Kidney tubule cell (primary cell): ENCODE data around the gene BBS1.

Experiments
- DNase-seq: peaks from one replicate; pipeline ENCODE4 v3.0.0-alpha.2; 2018; ENCODE audit warnings: low spot score

The BBS1 gene

DNA sequence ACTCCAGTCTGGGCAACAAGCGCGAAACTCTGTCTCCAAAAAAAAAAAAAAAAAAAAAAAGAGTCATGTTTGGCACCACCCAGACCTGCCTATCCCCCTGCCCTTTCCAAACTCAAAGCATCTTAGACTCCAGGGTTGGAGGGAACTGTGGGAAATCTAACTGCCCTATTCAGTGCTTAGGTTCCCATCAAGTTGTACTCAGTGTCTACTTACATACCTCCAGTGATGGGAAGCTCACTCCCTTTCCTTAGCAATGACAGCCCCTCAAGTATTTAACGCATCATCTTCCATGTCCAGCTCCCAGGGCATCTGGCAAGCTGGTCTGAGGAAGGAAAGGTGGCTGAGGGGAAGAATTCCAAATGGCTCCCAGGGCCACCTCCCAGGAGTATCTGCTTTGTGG is 39.3 kb downstream of the BBS1 start:
- no peak for DNase-seq

DNA sequence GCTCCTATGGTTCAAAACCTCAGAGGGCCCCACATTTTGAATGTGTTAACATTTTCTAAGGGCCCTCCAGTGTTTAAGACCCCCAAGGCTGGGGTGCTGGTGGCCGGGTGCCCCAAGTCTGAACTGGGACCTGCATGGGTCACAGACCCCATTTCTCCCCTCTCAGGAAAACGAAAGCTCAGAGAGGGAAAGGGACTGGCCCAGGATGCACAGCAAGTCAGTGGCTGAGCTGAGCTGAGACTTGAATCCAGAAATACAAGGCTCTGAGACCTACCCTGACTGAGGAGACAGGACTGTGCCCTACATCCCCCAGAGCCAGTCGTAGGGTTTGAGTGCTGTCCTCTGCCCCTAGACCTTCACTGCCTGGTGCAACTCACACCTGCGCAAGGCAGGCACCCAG is 40.5 kb downstream of the BBS1 start:
- DNase-seq: no peak

DNA sequence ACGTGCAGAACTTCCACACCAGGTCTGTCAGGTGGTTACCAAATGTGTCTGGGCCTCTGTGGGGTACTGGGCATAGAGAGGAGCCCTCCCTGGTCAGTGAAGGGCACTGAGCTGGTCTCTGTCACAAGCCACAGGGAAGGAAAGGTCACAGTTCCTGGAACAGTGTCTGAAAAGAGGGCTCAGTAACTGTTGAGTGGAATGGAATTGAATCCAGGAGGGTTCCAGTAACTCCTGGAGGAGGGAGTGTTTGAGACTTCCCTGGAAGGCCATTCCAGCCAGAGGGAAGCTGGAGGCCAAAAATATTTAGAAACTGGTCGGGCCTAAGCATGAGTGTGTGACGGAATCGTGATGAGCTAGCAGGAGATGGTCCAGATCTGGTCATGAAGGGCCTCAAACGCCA is 44.2 kb downstream of the BBS1 start:
- no peak for DNase-seq

DNA sequence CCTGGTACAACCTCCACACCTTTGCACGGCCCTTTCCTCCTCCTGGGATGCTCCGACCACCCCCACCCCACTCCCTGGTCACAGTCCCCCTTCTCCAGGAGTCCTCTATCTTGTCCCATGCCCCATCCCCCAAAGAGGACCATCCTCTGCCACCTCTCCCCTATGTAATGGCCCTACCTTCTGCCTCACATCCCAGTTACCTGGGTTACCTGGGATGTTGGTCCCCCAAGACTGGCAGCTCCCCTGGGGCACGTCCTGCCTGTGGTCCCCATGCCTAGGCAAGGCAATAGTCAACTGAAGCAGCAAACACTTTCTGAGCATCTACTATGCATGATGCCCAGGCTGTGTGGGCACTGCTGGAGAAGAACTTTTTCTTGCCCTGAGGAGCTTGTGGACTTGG is 45.0 kb downstream of the BBS1 start:
- DNase-seq: no peak

DNA sequence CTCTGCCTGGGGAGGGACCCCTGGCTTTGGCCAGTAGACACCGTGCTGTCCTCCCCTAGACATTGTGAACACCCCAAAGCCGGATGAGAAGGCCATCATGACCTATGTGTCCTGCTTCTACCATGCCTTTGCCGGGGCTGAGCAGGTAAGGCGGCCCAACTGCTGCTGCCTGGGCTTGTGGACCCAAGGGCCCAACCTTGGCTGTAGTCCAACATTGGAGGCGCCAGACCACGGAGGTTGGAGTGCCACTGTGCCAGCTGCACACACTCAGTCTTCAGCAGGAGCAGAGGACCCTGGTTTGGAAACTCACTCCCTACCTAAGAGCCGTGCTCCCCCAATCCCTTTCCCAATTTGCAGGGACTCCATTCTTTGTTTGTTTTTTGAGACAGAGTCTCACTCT is 45.7 kb downstream of the BBS1 start:
- DNase-seq: no peak

DNA sequence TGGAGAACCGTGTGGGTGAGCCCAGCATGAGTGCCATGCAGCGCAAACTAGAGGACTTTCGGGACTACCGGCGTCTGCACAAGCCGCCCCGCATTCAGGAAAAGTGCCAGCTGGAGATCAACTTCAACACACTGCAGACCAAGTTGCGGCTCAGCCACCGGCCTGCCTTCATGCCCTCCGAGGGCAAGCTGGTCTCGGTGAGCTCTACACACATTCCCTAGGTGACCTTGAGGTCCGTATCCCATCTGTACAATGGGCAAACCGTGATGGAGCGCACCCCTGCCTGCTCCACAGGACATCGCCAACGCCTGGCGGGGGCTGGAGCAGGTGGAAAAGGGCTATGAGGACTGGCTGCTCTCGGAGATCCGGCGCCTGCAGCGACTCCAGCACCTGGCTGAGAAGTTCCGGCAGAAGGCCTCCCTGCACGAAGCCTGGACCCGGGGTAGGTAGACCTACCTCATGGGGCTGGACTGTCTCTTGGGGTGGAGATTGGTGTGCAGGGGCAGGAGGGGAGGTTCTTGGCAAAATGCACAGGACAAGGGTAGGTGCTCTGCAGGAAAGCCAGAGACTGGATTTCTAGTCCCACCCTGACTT is 47.4 kb downstream of the BBS1 start:
- no peak for DNase-seq

DNA sequence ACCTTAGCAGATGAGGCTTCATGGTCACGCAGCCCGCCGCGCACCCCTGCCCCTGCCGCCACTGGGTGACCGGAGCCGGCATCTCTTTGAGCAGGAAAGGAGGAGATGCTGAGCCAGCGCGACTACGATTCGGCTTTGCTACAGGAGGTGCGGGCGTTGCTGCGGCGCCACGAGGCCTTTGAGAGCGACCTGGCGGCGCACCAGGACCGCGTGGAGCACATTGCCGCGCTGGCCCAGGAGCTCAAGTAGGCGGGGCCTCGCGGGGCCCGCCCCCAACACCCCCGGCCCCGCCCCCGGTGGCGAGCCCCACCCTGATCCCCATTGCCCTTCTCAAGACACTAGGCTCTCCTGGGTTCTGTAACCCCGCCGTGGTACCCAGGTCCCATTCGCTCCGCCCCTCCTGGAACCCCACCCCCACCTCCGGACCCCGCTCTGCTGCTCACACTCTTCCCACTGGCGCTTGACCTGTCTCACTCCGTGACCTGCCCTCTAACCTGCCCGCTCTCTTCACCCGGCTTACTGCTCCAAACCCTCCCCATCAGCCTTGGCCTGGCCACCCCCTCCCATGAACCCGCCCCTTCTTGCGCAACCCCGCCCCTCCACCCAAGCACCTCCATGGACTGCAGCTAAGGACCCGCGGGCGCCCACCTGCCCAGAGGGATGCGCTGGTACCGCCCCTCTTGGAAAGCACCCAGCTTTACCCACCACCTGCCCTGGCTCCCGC is 48.9 kb downstream of the BBS1 start:
- DNase-seq: no peak

DNA sequence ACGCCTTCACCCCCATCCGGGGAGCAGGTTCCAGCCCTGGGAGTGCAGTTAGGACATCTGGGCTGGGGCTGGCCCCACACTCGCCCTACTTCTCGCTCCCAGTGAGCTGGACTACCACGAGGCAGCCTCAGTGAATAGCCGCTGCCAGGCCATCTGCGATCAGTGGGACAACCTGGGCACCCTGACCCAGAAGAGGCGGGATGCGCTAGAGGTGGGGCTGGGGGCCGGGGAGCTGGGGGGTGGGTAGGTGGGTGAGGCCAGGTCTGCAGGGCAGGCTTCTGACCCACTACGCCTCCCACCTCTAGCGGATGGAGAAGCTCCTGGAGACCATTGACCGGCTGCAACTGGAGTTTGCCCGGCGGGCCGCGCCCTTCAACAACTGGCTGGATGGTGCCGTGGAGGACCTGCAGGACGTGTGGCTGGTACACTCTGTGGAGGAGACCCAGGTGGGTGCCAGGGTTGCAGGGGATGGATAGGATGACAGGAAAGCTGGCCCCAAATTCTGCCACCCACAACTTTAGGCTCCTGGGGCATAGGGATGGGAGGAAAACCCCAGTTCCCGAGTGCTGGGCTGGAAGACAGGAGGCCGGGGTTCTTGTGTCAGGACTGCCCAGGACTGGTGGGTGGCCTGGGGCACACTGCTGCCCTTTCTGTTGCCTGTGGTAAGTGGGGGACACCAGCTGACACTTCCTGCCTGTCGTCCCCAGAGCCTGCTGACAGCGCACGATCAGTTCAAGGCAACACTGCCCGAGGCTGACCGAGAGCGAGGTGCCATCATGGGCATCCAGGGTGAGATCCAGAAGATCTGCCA is 49.6 kb downstream of the BBS1 start:
- DNase-seq: no peak

DNA sequence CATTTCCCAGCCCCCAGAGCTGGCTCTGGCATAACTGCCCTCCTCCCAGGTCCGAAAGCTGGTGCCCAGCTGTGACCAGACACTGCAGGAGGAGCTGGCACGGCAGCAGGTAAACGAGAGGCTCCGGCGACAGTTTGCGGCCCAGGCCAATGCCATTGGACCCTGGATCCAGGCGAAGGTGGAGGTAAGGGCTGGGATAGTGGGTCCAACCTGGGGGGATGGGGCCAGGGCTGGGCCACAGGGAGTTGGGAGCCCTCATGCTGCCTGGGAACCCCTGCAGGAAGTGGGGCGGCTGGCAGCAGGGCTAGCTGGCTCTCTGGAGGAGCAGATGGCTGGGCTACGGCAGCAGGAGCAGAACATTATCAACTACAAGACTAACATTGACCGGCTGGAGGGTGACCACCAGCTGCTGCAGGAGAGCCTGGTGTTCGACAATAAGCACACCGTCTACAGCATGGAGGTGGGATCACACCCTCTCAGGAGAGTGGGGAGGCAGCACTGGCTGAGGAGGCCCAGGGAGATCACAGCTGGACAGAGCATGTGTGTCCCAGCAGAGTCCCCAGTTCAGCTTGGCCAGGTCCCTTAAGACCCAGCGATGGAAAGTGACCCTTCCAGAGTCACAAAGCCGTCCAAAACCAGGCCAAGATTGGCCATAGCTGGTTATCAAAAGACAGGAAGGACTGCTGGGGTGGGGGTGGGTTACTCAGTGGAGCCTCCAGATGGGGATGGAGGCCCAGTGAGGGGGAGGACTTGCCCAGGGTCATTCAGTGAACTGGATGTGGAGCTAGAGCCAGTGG is 50.9 kb downstream of the BBS1 start:
- DNase-seq: no peak

DNA sequence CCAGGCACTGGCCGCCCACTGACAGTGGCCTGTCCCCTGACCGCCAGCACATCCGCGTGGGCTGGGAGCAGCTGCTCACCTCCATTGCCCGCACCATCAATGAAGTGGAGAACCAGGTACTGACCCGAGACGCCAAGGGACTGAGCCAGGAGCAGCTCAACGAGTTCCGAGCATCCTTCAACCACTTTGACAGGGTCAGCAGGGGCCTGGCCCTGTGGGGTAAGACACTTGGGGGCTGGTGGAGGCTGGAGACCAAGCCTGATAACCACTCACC is 51.5 kb downstream of the BBS1 start:
- no peak for DNase-seq

DNA sequence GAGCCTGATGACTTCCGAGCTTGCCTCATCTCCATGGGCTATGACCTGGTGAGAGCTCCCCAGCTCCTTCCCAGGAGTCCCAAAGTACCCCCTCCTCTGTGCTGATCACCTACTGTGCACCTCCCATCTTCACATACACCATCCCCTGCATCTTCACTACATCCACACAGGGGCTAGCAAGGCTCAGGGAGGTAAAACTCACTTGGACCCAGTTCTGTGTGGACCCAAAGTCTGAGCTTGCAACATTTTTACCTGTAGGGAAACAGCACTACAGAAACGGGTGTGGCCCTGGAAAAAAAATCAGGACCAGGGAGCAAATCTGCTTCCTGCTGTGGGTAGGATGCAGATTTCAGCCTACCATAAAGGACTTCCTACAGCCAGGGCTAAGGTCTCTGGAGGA is 51.8 kb downstream of the BBS1 start:
- no peak for DNase-seq

DNA sequence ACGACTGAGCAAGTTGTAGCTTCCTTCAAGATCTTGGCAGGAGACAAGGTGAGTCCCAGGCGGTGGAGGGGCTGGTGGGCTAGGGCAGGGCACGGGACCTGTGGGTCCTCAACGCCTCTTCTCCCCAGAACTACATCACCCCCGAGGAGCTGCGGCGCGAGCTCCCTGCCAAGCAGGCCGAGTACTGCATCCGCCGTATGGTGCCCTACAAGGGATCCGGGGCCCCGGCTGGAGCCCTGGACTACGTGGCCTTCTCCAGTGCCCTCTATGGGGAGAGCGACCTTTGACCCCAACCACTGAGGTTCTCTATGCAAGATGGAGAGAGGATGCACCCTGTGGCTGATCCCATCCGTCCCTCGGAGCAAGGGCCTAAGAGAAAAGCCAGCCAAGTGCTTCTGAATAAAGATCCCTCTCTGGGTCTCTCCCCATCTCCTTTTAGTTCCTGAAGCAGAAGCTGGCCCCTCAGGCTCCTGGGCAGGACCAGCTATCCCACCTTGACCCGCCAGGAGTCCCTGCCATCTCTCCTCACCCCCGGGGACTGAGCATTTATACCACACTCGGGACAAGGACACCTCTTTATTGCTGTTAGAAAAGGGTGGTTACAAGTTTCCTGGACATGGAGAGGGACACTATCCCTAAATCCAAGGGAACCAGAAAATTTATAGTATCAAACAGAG is 52.6 kb downstream of the BBS1 start:
- DNase-seq: no peak

DNA sequence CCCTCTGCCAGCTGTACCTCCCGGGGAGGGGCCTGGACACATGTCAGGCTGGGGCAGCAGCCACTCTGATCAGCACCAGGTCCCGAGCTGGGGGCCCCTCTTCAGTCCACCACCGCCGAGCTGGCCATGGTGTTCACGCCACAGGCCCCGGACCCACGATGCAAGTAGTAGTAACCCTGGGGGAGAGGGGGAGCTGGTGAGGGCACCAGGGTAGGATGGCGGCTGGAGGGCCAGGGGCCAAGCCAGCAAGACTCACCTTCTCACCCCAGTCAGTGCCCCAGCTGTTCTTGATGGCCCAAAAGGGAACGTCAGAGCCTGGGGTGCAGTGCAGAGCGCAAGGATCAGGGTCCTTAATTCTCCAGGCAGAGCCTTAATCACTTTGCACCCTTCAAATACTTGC is 53.4 kb downstream of the BBS1 start:
- DNase-seq: no peak

DNA sequence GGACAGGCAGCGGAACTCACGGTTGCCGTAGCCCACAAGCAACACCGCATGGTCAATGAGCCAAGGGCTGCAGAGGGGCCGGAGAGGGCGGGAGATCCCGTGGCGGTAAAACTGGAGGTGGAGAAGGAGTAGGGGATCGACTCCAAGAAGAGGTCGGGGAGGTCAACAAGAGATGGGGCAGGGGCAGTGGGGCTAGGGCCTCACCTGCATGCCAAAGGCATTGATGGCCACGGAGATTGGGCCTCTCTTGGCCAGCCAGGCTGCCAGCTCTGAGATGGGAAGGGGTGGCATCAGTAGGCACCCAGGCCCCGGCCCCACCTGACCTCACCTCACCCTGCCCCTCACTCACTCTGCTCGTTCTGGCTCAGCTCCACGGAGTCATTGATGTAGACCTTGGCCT is 54.1 kb downstream of the BBS1 start:
- DNase-seq: no peak

DNA sequence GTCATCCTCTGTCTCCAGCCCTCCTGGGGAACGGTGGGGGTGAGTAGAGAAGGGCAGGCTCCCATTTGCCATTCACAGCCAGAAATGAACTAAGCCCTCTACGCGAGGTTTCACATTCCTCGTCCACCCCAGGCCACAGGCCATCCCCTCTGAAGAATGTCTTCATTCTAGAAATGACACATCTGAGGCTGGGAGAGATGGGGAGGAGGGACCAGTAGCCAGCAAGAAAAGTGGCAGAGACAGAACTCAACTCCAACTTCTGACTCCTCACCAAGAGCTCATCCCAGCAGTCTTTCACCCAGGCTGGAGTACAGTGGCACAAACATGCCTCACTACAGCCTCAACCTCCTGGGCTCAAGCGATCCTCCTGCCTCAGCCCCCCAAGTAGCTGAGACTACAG is 54.5 kb downstream of the BBS1 start:
- DNase-seq: no peak

DNA sequence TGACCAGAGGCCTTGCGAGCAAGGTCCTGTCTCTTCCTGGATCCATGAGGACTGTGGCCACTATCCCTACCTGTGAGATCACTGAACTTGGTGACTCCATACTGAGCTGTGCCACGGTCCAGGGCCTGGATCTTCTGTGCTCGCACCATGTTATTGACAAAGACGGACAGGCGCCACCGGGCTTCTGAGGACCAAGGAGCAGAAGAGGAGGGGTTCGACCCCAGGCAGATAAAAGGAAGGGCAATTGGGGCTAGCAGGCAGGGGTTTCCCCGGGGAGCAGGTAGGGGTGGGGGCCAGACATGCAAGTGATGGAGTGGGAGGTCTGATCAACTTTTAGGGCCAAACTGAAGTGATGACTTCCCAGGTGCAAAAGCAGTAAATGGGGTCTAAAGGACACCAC is 55.8 kb downstream of the BBS1 start:
- no peak for DNase-seq

DNA sequence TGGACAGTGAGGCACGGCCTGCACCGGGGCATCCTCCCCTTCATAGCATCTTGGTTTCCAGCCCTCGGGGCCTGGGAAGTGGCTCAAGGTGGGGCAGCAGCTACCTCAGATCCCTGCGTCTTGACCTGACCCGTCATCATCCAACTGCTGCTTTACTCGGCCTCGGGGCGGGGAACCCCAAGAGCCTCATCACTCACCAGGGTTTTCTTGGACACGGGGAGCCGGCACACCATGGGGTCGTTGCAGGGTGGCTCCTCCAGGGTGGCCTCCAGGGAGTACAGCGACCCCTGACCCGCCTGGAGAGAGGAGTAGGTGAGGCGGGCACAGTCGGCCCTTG is 57.3 kb downstream of the BBS1 start:
- no peak for DNase-seq

DNA sequence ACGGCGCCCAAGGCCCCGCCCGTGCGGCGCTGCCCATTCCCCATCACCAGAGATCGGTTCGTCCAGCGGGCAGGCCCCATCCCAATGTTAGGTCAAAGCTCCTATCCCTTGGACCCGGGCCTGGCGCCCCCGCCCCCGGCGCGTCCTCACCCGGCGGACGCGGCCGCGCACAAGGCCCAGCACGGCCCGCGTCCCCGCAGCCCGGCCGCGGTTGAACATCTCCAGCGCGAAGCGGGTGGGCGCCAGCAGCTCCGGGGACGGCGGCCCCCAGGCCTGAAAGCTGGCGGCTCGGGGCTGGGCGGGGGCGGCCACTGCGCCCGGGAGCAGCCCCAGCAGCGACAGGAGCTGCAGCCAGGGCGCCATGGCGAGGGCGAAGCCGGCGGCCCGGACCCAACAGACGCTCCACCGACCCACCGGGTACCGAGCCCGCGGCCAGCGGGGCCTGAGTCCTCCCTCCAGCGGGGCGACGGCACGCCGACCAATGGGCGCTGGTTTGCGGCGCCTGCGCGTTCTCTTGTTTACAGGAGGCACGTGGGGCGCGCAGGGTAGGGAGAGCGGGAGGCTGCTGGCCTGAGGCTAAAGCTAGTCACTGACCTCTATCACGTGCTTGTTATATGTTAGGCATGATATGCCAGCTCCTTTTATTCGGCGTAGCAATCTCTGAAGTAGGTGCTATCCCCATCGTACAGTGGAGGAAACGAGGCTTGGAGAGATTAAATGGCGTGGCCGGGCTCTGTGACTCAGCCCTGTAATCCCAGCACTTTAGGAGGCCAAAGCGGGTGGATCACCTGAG is 57.9 kb downstream of the BBS1 start, which contains the start of gene CTSF:
TSS of gene CTSF (minus strand) at position 483 of the 793 bp plus-strand sequence. CDS start at position 363, 120 bp downstream.
- DNase-seq: peak; percentile 74

DNA sequence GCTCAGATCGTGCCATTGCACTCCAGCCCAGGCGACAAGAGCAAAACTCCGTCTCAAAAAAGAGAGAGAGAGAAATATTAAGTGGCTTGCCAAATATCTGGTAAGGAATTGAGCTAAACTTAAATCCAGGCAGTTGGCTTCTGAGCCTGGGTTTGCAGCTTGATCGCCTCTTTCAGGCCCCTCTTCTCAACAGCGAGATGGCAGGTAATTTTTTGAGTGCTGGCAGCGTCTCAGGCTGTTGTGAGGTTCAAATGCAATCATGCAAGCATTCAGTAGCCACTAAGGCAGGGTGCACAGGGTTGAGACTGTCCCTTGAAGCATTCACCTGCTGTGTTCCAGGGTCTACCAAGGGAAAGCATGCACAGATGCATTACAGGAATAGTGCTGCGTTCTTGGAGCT is 58.6 kb downstream of the BBS1 start:
- no peak for DNase-seq

DNA sequence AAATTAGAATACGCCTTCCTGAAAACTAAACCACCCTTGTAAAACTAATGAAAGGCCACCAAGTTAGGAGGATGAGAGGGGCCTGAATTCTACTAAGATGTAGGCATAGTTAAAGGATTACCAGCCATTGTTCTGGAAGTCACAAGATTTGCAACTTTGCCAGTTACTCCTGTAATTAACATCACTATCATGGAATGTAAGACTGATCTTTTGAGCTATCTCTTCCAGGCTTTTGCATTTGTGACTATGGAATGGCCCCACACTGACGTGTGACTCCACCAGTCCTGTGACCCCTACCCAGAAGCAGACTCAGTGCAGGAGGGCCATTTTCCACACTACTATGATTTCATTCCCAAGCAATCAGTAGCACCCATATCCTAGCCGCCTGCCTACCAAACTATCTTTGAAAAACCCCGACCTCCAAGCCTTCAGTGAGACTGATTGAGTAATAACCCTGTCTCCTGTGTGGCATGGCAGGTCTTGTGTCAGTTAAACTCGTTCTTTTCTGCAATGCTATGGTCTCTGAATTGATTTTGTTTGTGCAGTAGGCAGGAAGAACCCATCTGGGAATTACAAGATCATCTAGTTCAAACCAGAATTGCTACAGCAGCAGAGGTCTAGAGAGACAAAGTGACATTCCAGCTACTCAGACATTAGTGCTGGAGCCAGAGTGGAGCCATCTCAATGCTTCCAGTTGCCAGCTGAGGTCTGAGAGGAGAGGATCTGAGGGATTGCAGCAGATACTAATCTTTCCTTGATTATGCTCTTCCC is 59.8 kb downstream of the BBS1 start:
- no peak for DNase-seq

DNA sequence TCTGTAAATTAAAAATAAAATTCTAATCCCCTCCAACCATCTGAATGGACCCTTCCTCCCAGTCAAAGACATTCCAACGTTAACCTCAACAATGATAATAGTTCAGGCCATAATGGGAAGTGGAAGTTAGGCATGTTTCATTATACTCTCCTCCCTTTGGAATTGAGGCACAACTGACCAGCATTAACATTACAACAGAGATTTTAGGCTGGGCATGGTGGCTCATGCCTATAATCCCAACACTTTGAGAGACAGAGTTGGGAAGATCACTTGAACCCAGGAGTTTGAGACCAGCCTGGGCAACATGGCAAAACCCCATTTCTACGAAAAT is 60.4 kb downstream of the BBS1 start:
- DNase-seq: no peak
